Measurements from ENCODE around the gene PROS1.
"Not testable (repeated sequence)": the region's sequence is repeated elsewhere in the genome, so short reads cannot be mapped to it uniquely, and the experiment has no call there.

PROS1 gene

DNA sequence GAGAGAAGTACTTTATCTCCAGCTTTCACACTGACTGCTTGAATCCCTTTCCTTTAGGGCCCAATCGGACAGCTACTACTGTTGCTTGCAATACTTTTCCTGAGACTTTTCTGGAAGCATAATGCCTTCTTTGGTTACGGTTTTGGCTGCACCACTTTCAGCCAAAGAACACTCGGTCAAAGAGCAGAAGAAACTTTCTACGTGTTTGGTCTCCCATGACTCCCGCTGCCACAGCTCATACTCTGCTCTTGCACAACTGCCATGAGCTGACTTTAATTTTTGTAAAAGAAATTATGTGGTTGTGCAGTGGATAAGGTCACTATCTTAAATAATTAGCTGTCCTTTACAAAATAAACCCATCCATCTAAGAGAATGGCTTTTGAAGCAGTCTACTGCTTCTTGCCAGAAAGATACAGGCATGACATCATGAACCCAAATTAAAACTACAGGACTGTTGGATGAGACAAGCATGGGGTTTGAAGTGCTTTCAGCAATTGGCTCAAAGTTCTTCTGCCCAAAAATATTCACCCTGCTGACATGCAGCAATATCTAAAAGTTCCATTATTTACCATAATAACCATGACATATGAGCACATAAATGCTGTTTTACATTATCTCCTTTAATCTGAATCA, 42.0 kb downstream of the PROS1 start:
- no peaks in the 10 kb centered on the region for H3K4me1 Mint-ChIP-seq
- DNase-seq (ENCODE audit: low spot score in 2 of 2) (no peak), ATAC-seq (no peak)
- no peaks in the 10 kb centered on the region for H3K36me3 Mint-ChIP-seq
- H3K9me3 Mint-ChIP-seq = no peaks in the 10 kb centered on the region
- no peak overlapping the region for H3K4me3 Mint-ChIP-seq
- no peak overlapping the region for H3K27ac Mint-ChIP-seq

DNA sequence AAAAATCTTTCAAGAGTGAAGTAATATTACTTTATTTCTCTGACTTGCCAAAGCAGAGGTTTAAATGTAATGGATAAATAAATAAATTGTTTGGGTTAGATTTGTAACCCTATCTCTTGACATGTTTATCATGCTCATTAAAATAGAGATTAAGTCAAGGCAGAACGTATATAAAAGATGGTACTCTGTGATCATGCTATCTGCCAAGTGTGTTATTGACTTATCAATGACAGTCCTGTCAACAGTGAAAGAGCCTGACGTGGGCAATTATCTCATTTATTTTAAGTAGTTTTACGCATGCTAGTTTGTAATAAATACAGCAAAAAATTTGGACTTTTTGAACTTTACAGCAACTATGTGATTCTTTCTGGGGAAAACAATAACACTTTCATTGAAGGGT, 43.7 kb downstream of the PROS1 start:
- H3K4me3 Mint-ChIP-seq = no peak overlapping the region
- ATAC-seq (no peak), DNase-seq (ENCODE audit: low spot score in 2 of 2) (no peak)
- H3K4me1 Mint-ChIP-seq = no peaks in the 10 kb centered on the region
- H3K27ac Mint-ChIP-seq = no peak overlapping the region
- no peaks in the 10 kb centered on the region for H3K9me3 Mint-ChIP-seq
- H3K36me3 Mint-ChIP-seq = no peaks in the 10 kb centered on the region

DNA sequence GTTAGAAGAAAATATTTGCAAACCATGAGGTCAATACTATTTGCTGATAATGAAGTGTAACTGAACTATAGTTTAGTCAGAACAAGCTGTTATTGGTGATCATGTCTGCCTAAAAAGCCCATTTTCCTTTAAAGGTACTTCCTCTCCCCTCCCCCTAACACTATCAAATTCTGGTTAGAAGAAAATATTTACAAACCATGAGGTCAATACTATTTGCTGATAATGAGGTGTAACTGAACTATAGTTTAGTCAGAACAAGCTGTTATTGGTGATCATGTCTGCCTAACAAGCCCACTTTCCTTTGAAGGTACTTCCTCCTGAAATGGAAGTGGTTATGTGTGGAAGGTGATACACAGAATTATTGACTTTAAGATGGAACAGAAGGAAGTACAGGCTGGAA, 46.9 kb downstream of the PROS1 start:
- Mint-ChIP-seq H3K4me1 (no peaks in the 10 kb centered on the region), H3K27ac (no peak overlapping the region), H3K9me3 (no peaks in the 10 kb centered on the region), H3K4me3 (no peak overlapping the region), H3K36me3 (no peaks in the 10 kb centered on the region)
- DNase-seq (ENCODE audit: low spot score in 2 of 2) (no peak), ATAC-seq (no peak)

DNA sequence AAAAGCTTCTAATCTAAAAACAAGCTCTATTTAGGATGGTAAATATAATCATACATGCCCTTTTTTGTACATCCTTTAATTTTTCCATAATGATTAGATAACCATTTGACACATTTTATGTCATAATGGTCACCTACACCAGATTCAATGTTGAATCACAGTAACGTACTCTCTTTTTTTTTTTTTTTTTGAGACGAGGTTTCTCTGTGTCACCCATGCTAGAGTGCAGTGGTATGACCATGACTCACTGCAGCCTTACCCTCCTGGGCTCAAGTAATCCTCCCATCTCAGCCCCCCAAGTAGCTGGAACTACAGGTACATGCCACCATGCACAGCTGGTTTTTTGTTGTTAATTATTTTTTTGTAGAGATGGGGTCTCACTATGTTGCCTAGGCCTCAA, 49.2 kb downstream of the PROS1 start:
- ATAC-seq (no peak), DNase-seq (ENCODE audit: low spot score in 2 of 2) (no peak)
- H3K4me3 Mint-ChIP-seq = no peak overlapping the region
- H3K9me3 Mint-ChIP-seq = no peaks in the 10 kb centered on the region
- no peaks in the 10 kb centered on the region for H3K4me1 Mint-ChIP-seq
- no peak overlapping the region for H3K27ac Mint-ChIP-seq
- no peaks in the 10 kb centered on the region for H3K36me3 Mint-ChIP-seq

DNA sequence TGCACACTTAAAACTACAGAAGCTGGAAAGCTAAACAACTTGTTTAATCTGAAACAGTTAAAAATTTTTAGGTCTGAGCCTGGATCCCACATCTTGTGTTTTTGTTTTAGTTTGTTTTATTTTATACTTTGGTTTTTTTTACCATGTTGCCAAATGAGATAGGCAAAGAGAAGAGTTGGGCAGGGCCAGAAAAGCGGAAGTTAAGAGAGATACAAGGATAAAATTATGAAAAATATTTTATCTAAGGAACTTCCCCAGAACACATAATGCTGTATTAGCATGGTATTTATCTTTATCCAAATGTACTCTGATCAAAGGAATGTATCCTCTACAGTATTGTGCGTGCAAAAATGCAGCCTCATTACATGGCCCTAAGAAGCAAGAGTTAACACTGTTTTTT, 50.7 kb downstream of the PROS1 start:
- Mint-ChIP-seq H3K4me3 (no peak overlapping the region), H3K9me3 (no peaks in the 10 kb centered on the region), H3K4me1 (no peaks in the 10 kb centered on the region), H3K27ac (no peak overlapping the region), H3K36me3 (no peaks in the 10 kb centered on the region)
- DNase-seq (ENCODE audit: low spot score in 2 of 2) (no peak), ATAC-seq (no peak)

DNA sequence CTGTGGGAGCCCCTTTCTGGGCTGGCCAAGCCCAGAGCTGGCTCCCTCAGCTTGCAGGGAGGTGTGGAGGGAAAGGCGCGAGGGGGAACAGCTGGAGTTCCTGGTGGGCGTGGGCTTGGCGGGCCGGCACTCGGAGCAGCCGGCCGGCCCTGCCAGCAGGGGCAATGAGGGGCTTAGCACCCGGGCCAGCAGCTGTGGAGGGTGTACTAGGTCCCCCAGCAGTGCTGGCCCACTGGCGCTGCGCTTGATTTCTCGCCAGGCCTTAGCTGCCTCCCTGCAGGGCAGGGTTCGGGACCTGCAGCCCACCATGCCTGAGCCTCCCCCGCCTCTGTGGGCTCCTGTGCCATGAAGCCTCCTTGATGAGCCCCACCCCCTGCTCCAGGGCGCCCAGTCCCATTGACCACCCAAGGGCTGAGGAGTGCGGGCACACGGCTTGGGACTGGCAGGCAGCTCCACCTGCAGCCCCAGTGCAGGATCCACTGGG, 56.1 kb downstream of the PROS1 start:
- ATAC-seq; H3K4me3 Mint-ChIP-seq; H3K9me3 Mint-ChIP-seq; H3K4me1 Mint-ChIP-seq; DNase-seq (ENCODE audit: low spot score in 2 of 2); H3K27ac Mint-ChIP-seq; H3K36me3 Mint-ChIP-seq: not testable (repeated sequence)

DNA sequence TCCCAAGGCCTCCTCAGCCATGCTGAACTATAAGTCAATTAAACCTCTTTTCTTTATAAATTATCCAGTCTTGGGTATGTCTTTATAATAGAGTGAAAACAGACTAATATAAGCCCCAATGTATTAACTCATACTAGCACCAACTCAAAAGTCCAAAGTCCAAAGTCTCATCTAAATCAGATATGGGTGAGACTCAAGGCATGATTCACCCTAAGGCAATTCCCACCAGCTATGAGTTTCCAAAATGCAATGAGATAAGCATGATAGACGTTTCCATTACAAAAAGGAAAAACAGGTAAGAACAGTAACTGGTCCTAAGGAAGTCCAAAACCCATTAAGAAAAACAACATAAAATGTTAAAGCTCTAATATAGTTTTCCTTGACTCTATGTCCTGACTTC, 60.1 kb downstream of the PROS1 start:
- H3K27ac Mint-ChIP-seq, ATAC-seq: not testable (repeated sequence)

DNA sequence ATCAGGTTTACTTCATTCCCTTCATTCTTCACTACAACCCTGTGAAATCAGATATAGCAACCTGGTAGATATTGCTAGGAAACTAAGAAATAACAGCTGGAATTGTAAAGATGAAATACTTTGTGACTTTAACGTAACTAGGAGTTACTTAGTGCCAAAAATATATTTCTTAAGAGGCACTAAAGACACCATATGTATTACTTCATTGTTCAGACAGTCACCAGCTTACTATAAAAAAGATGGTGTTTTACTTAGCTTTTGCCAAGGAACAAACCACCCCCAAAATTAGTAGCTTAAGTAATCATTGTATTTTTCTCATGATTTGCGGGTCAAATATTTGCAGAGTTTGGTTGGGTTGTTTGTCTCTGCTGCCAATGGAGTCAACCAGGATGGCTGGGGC, 62.5 kb downstream of the PROS1 start:
- H3K27ac Mint-ChIP-seq = no peak overlapping the region
- no peak for ATAC-seq

More for the DNA sequence above, 60.1 kb downstream of the PROS1 start:
- H3K4me3 Mint-ChIP-seq; H3K4me1 Mint-ChIP-seq; H3K9me3 Mint-ChIP-seq; H3K36me3 Mint-ChIP-seq; DNase-seq (ENCODE audit: low spot score in 2 of 2): not testable (repeated sequence)

DNA sequence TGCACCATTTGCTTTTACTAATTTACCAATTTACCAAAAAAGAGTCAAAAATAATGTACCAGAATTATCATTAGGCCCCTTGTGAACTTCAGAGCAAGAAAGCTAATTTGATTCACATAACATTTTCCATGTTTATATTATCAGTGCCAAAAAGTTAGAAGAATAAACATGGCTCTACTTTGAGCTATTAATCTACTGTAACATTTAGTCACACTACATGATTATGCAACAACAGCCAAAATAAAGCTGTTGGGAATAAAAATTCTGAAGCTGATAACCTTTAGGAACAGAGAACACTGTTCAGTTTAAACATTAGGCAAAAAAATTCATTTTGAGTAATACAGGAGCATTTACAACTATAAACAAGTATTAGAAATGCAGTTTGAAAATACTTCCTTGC, 63.6 kb downstream of the PROS1 start:
- peaks cover 5% of the 10 kb centered on the region for H3K9me3 Mint-ChIP-seq
- no peaks in the 10 kb centered on the region for H3K36me3 Mint-ChIP-seq
- no peak for DNase-seq (ENCODE audit: low spot score in 2 of 2)
- H3K27ac Mint-ChIP-seq = no peak overlapping the region
- no peaks in the 10 kb centered on the region for H3K4me1 Mint-ChIP-seq
- ATAC-seq = no peak
- H3K4me3 Mint-ChIP-seq = no peak overlapping the region

More for the DNA sequence above, 62.5 kb downstream of the PROS1 start:
- peaks cover 5% of the 10 kb centered on the region for H3K9me3 Mint-ChIP-seq
- no peaks in the 10 kb centered on the region for H3K4me1 Mint-ChIP-seq
- H3K36me3 Mint-ChIP-seq = no peaks in the 10 kb centered on the region
- no peak for DNase-seq (ENCODE audit: low spot score in 2 of 2)
- H3K4me3 Mint-ChIP-seq = no peak overlapping the region

DNA sequence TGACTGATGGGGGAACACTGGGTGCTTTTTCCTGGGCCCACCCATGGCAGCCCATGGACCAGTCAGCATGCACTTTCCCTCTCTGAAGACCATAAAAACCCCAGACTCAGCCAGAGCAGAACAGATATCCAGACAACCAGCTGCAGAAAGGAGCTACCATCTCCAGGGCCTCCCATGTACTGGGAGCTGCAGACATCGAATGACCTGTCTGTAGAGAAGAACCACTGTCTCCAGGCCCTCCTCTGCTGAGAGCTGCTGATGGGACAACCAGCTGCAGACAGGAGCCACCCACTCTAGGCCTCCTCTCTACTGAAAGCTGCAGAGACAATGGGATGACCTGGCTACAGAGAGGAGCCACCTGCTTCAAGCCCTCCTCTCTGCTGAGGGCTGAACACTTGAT, 66.6 kb downstream of the PROS1 start:
- DNase-seq (ENCODE audit: low spot score in 2 of 2) (no peak), ATAC-seq (peak; percentile 28)
- H3K27ac Mint-ChIP-seq = no peak overlapping the region
- H3K9me3 Mint-ChIP-seq = peaks cover 2% of the 10 kb centered on the region
- H3K36me3 Mint-ChIP-seq = no peaks in the 10 kb centered on the region
- H3K4me3 Mint-ChIP-seq = no peak overlapping the region
- H3K4me1 Mint-ChIP-seq = no peaks in the 10 kb centered on the region

DNA sequence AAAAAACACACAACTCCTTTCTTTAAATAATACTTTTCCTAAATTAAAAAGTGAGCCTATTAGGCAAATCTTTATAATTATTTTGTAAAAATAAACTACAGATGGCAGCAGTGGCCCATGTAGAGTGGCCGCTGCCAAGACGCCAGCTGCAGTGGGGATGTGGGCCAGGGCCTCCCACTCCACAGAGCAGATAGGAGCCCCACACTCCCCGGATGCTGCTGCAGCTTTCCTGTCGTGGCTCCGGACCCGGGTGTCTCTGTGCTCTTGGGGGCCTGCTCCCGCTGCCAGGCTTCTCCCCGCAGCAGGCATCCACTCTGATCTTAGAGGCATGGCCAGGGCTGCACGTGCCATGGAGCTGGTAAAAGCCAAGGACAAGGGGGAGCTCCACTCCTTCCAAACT, 67.5 kb downstream of the PROS1 start:
- Mint-ChIP-seq H3K9me3 (no peaks in the 10 kb centered on the region), H3K36me3 (no peaks in the 10 kb centered on the region)

DNA sequence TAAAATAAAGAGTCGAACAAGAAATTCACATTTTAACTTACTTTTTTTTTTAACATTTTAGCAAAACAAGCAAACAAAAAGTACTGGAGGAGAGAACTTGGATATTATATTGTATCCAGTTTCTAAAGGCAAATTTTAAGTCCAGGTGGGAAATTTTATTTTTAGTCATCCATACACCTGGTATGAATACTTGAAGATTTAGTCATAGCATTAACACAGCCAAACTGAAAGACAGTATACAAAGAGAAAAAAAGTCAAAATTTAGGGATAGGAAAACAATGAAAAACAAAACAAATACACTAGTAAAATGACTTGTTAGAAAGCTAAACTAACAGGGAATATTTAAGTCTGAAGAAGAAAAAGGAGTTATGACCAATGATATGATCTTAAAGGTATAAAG, 69.1 kb downstream of the PROS1 start:
- DNase-seq (ENCODE audit: low spot score in 2 of 2) (no peak), ATAC-seq (no peak)
- no peaks in the 10 kb centered on the region for H3K36me3 Mint-ChIP-seq
- H3K9me3 Mint-ChIP-seq = no peaks in the 10 kb centered on the region
- no peaks in the 10 kb centered on the region for H3K4me1 Mint-ChIP-seq
- no peak overlapping the region for H3K4me3 Mint-ChIP-seq
- H3K27ac Mint-ChIP-seq = no peak overlapping the region

More for the DNA sequence above, 67.5 kb downstream of the PROS1 start:
- H3K4me1 Mint-ChIP-seq = no peaks in the 10 kb centered on the region
- no peak overlapping the region for H3K4me3 Mint-ChIP-seq
- DNase-seq (ENCODE audit: low spot score in 2 of 2) (no peak), ATAC-seq (peak; percentile 11)
- no peak overlapping the region for H3K27ac Mint-ChIP-seq

DNA sequence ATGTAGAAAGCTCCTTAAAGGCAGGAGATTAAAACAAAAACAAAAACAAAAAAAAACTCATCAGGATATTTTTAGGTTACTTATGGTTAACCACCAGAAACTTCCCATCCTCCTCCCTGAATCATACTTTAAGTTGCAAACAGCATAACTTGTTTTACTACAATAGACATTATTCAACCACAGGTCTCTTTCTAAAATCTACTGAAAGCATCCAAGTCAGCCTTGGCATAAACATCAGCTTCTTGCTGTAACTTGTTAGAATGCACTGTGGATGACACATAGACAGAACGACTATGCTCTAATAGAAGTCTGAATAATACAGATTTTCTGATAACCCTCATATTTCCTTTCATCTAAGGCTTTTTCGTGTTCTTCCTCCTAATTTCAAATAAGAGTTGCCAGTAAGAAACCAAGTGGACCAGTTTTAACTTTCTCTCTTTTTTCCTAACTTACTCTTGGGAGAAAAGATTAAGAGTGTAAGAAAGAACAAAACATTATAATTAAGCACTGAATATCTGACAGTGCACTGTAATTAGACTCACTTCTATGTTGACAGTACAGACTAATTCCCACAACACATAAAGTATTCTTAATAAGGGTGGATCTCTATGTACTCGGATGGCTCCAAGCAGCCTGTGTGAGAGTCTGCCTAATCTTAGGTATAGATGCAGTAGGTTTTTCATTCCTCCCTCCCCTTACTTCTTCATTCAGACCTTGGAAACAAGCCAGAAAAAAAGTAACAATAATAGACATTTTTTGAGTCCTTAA, 95.3 kb downstream of the PROS1 start:
- H3K4me1 Mint-ChIP-seq; H3K4me3 Mint-ChIP-seq; H3K36me3 Mint-ChIP-seq; ATAC-seq; DNase-seq (ENCODE audit: low spot score in 2 of 2); H3K27ac Mint-ChIP-seq; H3K9me3 Mint-ChIP-seq: not testable (repeated sequence)

DNA sequence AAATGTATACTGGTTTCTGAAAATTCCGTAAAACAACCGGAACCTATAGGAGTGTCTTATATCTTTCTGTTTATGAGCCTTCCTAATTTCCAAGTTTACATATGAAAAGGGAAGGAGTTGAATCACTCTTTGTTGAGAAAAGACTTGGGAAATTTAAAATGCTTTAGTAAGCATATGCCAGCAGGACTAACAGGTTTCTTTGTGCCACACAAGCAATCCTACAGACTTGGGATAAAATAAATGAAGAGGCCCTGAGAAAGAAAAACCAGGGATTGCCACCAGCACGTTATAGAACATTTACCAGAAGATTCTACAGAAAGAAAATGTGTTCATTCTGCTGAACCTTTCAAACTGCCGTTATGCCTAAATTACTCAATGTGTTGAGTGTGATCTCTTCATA, 96.3 kb downstream of the PROS1 start:
- not testable (repeated sequence) for H3K4me1 Mint-ChIP-seq; H3K27ac Mint-ChIP-seq; DNase-seq (ENCODE audit: low spot score in 2 of 2); H3K4me3 Mint-ChIP-seq; H3K36me3 Mint-ChIP-seq; ATAC-seq; H3K9me3 Mint-ChIP-seq

DNA sequence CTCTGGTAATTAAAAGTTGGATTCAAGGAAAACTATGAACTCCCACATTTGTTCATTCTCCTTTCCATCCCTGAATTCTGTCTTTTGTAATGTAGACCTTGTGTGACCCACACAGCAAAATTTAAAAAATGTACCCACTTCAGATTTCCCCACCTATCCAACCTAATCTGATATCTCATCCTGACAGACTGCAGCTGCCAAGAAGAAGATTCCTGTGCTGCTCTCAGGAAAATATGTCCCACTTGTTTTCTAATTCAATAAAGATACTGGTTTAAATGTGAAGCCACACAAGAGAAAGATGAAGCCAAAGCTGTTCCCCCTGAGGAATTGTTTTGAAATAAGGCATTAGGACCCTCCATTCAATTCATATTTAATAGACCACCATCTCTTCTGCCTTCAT, 100.3 kb downstream of the PROS1 start:
- not testable (repeated sequence) for H3K27ac Mint-ChIP-seq; DNase-seq (ENCODE audit: low spot score in 2 of 2); H3K9me3 Mint-ChIP-seq; H3K4me1 Mint-ChIP-seq; ATAC-seq; H3K4me3 Mint-ChIP-seq; H3K36me3 Mint-ChIP-seq

DNA sequence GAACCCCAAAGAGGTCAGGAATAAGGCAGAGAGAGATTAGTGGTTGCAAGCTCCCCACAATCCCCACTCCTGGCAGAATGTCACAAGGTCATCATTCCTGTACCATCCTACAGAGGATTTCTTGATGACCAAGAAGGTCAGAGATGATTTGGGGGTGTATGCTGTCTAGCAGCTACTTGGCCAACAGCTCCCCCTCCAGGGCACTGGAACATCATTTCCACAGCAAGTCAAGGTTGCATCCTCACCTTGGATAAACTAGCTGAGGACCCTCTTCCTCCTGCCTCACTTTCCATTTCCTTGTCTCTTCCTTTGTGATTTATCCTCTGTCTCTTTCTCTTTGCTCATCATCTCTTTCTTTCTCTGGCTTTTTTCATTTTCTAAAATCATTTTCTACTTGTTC, 106.3 kb downstream of the PROS1 start:
- no peak for DNase-seq (ENCODE audit: low spot score in 2 of 2)
- H3K27ac Mint-ChIP-seq = no peak overlapping the region
- no peak for ATAC-seq

More for the DNA sequence above, 106.3 kb downstream of the PROS1 start:
- Mint-ChIP-seq H3K4me3 (no peak overlapping the region), H3K36me3 (no peaks in the 10 kb centered on the region), H3K9me3 (peaks cover 10% of the 10 kb centered on the region), H3K4me1 (no peaks in the 10 kb centered on the region)

Data from stimulated activated effector memory CD8-positive, alpha-beta T cell treated with anti-CD3 and anti-CD28 coated beads, Interleukin-12 subunit alpha, Interleukin-12 subunit beta, amount 100 ng/mL, for 72 hours (primary cell).